ENCODE data around the gene SULT1C4.

DNA sequence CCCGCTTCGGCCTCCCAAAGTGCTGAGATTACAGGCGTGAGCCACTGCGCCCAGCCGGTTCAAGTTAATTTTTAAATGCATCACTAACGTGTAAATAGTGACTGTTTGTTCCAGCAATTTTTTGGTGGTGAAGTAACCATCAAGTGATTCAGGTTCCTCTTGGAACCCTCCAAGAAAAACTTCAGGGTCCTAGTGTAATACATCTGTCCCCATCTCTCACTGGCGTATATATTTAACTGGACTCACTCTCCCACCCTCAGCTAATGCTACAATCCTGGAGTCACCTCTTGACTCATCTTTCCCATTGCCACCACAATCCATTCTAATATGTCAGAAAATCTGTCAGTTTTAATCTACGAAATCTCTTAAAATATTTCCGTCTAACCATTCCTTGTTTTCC lies 10.3 kb downstream of the SULT1C4 start:
- no peak for TF ChIP-seq EZH2 (IDR thresholded peaks at IDR 0.05; ENCODE audit: borderline replicate concordance)
- TF ChIP-seq, protein P1, sequence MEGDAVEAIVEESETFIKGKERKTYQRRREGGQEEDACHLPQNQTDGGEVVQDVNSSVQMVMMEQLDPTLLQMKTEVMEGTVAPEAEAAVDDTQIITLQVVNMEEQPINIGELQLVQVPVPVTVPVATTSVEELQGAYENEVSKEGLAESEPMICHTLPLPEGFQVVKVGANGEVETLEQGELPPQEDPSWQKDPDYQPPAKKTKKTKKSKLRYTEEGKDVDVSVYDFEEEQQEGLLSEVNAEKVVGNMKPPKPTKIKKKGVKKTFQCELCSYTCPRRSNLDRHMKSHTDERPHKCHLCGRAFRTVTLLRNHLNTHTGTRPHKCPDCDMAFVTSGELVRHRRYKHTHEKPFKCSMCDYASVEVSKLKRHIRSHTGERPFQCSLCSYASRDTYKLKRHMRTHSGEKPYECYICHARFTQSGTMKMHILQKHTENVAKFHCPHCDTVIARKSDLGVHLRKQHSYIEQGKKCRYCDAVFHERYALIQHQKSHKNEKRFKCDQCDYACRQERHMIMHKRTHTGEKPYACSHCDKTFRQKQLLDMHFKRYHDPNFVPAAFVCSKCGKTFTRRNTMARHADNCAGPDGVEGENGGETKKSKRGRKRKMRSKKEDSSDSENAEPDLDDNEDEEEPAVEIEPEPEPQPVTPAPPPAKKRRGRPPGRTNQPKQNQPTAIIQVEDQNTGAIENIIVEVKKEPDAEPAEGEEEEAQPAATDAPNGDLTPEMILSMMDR (IDR thresholded peaks at IDR 0.05; ENCODE audit: poor library complexity) = no peak

All from hepatocyte (in vitro differentiated cells).